Mucosa of descending colon (tissue), 3 donors: ENCODE data around the gene PABPN1L. TPM values are rescaled to one million over a fixed set of nuclear protein-coding genes. Genes with fewer than 3 reads are reported as not detected.

Experiments used
- ATAC-seq: fragments of 200-7000 bp; cut with Tn5 transposase; one replicate; pipeline ENCODE4 v1.9.1; 2020; ENCODE audit warnings: mild to moderate bottlenecking, moderate library complexity
- DNase-seq, 3 donors: peaks; one replicate each; pipeline ENCODE4 v3.0.0-alpha.2; 2020
- H3K36me3 ChIP-seq: fragments of 200-600 bp; one replicate; pipeline ENCODE4 v1.8.0; 2021; ENCODE audit warnings: low read depth, mild to moderate bottlenecking
- H3K4me1 ChIP-seq: fragments of 200-600 bp; one replicate; pipeline ENCODE4 v1.8.0; 2021; ENCODE audit warnings: low read depth, mild to moderate bottlenecking
- H3K4me3 ChIP-seq: fragments of 200-600 bp; one replicate; pipeline ENCODE4 v1.8.0; 2021; ENCODE audit warnings: mild to moderate bottlenecking
- H3K9me3 ChIP-seq: fragments of 200-600 bp; one replicate; pipeline ENCODE4 v1.8.0; 2021; ENCODE audit warnings: mild to moderate bottlenecking
- CTCF ChIP-seq: fragments of 200-600 bp; IDR thresholded peaks from one replicate; pipeline ENCODE4 v1.8.0; 2022; ENCODE audit warnings: antibody characterized with exemption, mild to moderate bottlenecking
- intact Hi-C, 2 donors: fragments of 100-400 bp; cut with DNase I in 1 of 2; cut with micrococcal nuclease in 1 of 2; formaldehyde crosslinking; loops; one replicate each; pipeline versions ENCODE4 v1.11.0 to v1.11.1; 2022; cut with DNase I, micrococcal nuclease
- total RNA-seq, 3 donors: library from RNA; stranded (reverse); fragmentation: NEBNext Ultra II Directional in 2 of 3; extraction: Animal tissue kit (Norgen Biotek cat#: 25700) in 2 of 3; gene quantifications; one replicate each; pipeline versions ENCODE4 v1.2.1 to v1.2.4, GENCODE V29; 2021 to 2023
- donor health status: DM: no; HTN: no; CAD: no; lungs with moderate emphysema.
- donor health status: DM: no; HTN: no; CAD: no.
- donor health status: DM: no; HTN: yes; CAD: no.

PABPN1L gene
- total RNA-seq, 3 donors from 2014 or later, result not detected

GRCh38 chr16:88844419-88845036 lies 21.9 kb downstream of the PABPN1L start:
- Histone ChIP-seq H3K9me3 (no peaks in the 10 kb centered on the region), H3K36me3 (no peaks in the 10 kb centered on the region), H3K4me1 (no peaks in the 10 kb centered on the region), H3K4me3 (no peak overlapping the region)
- ATAC-seq (no peak), DNase-seq (no peak)
- intact Hi-C loops, result no loop called here
- no peak for TF ChIP-seq CTCF

GRCh38 chr16:88843256-88843655 lies 23.2 kb downstream of the PABPN1L start:
- H3K36me3 ChIP-seq, result no peaks in the 10 kb centered on the region
- ATAC-seq, result no peak
- intact Hi-C loops, result no loop called here

GRCh38 chr16:88842806-88843205 lies 23.7 kb downstream of the PABPN1L start:
- Histone ChIP-seq H3K4me1 (no peaks in the 10 kb centered on the region), H3K9me3 (no peaks in the 10 kb centered on the region), H3K36me3 (no peaks in the 10 kb centered on the region), H3K4me3 (no peak overlapping the region)
- TF ChIP-seq CTCF, result no peak
- no peak for DNase-seq
- intact Hi-C loops, result no loop called here
- ATAC-seq, result no peak

More at GRCh38 chr16:88843256-88843655, 23.2 kb downstream of the PABPN1L start:
- Histone ChIP-seq H3K4me1 (no peaks in the 10 kb centered on the region), H3K9me3 (no peaks in the 10 kb centered on the region), H3K4me3 (no peak overlapping the region)
- DNase-seq, result no peak
- TF ChIP-seq CTCF, result no peak

- ATAC-seq, result no peak
- no peak for TF ChIP-seq CTCF
- no peak for DNase-seq
- Histone ChIP-seq H3K4me3 (no peak overlapping the region), H3K36me3 (no peaks in the 10 kb centered on the region), H3K9me3 (no peaks in the 10 kb centered on the region), H3K4me1 (no peaks in the 10 kb centered on the region)
- intact Hi-C loops, result no loop called here
These were observed 24.1 kb downstream of the PABPN1L start for GRCh38 chr16:88842308-88842756.

- H3K36me3 ChIP-seq, result no peaks in the 10 kb centered on the region
- DNase-seq (no peak), ATAC-seq (no peak)
- TF ChIP-seq CTCF, result no peak
- no peak overlapping the region for H3K4me3 ChIP-seq
- no peaks in the 10 kb centered on the region for H3K4me1 ChIP-seq
- no peaks in the 10 kb centered on the region for H3K9me3 ChIP-seq
- intact Hi-C loops, result no loop called here
These were observed 24.7 kb downstream of the PABPN1L start for GRCh38 chr16:88841521-88842307.
